ENCODE data around the gene WDR90. TPM values are rescaled to one million over a fixed set of nuclear protein-coding genes. Genes with fewer than 3 reads are reported as not detected.
A peak's percentile ranks its signal among the peaks of the same experiment; 100 is the strongest.

WDR90 gene
- total and polyA plus RNA-seq, 2 of the 13 experiments (the other 11 are each of a cell fraction or from before 2014, with no cell fraction given) = 14.9 to 28.9 TPM

- TF ChIP-seq ZNF687 (CRISPR knock-in tag; IDR thresholded peaks at IDR 0.05) = peak; percentile 46; the same call in 1 of the 2 replicates
- TF ChIP-seq HNRNPL (IDR thresholded peaks at IDR 0.05; ENCODE audit: low read depth, low read length) = peak; percentile 68; the same call in 1 of the 2 replicates
- no peak for TF ChIP-seq ZMYM4 (CRISPR knock-in tag; IDR thresholded peaks at IDR 0.05)
- TF ChIP-seq ZNF615 (CRISPR knock-in tag; IDR thresholded peaks at IDR 0.05; ENCODE audit: borderline replicate concordance) = no peak
- no peak for TF ChIP-seq SRSF4 (IDR thresholded peaks at IDR 0.05; ENCODE audit: low read depth, low read length, poor library complexity, severe bottlenecking)
- TF ChIP-seq ZNF432 (CRISPR knock-in tag; IDR thresholded peaks at IDR 0.05; ENCODE audit: borderline replicate concordance) = no peak
- TF ChIP-seq ZBTB38 (CRISPR knock-in tag; IDR thresholded peaks at IDR 0.05) = peak; percentile 48
- peak; percentile 53; the same call in 1 of the 2 replicates for TF ChIP-seq TFAP4 (IDR thresholded peaks at IDR 0.05; ENCODE audit: borderline replicate concordance, low read depth)
- 0 out of 2 replicates have a peak, but pooled peaks have one; percentile 35 for TF ChIP-seq TRIM24 (CRISPR knock-in tag; IDR thresholded peaks at IDR 0.05)
- no peak for TF ChIP-seq FOXK2 (IDR thresholded peaks at IDR 0.05)
- no peak for TF ChIP-seq TFE3 (CRISPR knock-in tag; IDR thresholded peaks at IDR 0.05)
- TF ChIP-seq SAP130 (CRISPR knock-in tag; IDR thresholded peaks at IDR 0.05; ENCODE audit: low read depth) = peak; percentile 25; the same call in 1 of the 2 replicates
- no peak for TF ChIP-seq ZNF530 (CRISPR knock-in tag; IDR thresholded peaks at IDR 0.05; ENCODE audit: low read depth)
- TF ChIP-seq TBL1XR1 (IDR thresholded peaks at IDR 0.05; ENCODE audit: borderline replicate concordance, low read length, partially characterized antibody) = no peak
- no peak for TF ChIP-seq SNAI1 (CRISPR knock-in tag; IDR thresholded peaks at IDR 0.05; ENCODE audit: borderline replicate concordance)
- 0 out of 2 replicates have a peak, but pooled peaks have one; percentile 1 for TF ChIP-seq PRDM15 (CRISPR knock-in tag; IDR thresholded peaks at IDR 0.05)
- no peak for TF ChIP-seq EHMT2 (IDR thresholded peaks at IDR 0.05; ENCODE audit: borderline replicate concordance, low read depth, low read length)
- TF ChIP-seq SSRP1 (CRISPR knock-in tag; IDR thresholded peaks at IDR 0.05) = no peak
- TF ChIP-seq ELF3 (CRISPR knock-in tag; IDR thresholded peaks at IDR 0.05) = no peak
- TF ChIP-seq MXD4 (CRISPR knock-in tag; IDR thresholded peaks at IDR 0.05) = no peak
These were observed 26.9 kb downstream of the WDR90 start (continued) for GRCh38 chr16:675884-676564.
